CD4-positive, alpha-beta T cell treated with Interleukin-15 for 4 hours (primary cell): ENCODE data around the gene C15orf40.

Source experiments
- DNase-seq: peaks from one replicate; pipeline ENCODE4 v3.0.0-alpha.2; 2020; ENCODE audit warnings: low spot score

The C15orf40 gene

DNA sequence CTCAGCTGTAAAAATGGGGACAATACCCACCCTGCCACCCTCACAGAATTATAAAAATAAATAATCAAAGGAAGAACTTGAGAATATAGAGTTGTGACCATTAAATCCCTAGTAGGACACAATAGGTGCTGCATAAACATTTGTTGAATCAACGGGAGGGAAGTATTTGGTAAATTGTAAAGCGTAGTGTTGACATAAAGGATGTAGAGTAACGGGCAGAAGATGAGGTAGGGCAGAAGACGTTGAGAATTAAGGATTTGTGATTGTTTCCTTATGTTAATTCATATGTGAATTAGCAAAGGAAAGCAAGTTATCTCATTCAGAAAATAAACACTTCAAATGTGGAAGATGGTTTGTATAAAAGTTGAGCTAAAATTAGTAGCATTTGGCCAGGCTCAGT, 18.3 kb downstream of the C15orf40 start:
- DNase-seq: no peak

DNA sequence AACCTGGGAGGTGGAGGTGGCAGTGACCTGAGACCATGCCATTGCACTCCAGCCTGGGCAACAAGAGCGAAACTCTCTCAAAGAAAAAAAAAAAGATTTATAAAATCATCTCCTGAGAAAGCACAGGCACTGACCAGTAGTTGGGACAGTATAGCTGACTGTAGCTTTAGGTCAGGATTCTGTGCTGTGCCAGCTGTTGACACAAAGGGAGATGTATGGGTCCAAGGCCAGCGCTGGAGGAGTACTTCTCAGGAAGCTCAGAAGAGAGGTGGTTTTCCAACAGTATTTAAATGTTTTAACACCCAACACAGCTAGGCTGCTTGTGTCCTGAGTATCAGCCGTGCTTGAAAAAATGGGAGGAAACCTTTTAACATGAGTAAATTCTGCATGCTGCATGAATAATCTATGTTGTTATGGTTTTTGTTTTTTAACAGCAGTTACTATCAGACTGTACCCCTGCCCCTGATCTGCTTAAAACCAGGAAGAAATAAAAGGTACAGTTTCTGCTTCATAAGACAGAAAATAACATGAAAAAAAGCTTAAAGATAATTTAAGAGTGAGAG, 18.9 kb downstream of the C15orf40 start:
- DNase-seq: no peak

DNA sequence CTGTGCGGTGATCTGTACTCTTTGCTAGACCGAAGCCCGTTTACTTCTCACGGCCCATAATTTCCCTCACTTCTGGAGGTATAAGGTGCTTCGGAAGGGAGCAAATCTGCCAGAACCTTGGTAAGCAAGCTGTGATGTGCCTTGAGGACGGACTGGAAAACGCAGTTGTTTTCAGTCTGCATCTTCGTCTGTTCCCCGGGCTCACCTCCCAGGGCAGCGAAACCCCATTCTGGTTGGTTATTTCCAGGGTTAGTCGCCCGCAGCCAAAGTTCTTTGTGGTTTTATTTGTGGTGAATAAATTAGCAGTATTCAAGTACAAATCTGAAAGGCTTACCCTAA, 25.0 kb downstream of the C15orf40 start:
- DNase-seq: peak; percentile 4

DNA sequence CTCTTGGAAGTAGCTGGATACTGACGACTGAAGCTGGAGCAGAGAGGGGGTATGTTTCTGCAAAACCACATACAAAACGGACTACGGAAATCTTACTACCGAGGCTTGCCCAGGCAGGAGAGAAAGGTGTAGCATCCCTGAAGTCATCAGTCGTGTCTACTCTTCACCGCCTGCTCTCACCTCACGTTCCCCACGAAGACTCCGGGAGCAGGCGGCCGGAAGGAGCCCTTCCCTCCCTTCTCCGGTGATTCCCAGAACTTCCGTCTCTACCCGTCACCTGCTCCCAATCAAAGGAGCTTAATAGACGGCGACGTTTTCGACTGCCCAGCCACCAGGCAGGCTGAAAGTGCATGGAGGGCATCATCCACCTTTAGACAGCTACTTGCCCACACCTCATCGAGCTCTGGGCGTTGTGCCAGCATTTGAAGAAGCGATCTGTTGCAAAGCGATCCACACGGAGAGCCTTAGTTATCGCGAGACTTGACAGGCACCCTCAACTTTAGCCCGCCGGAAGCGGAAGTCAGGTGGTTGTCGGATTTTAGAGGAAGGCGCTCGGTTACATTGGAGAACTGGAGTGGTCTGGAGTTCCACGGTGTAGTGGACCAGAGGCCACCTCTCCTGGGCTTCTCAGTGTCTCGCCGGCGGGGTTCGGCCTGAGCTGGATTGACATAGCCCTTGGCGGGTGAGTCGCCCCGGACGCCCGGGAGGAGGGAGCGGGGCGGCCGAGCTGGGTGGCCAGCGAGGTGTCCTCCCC, 25.6 kb downstream of the C15orf40 start, which contains the start of gene RAMAC:
RAMAC (plus strand) TSS at position 523 of the 754 bp plus-strand sequence. CDS start 2,809 bp downstream, outside the sequence.
- peak; percentile 94 for DNase-seq

DNA sequence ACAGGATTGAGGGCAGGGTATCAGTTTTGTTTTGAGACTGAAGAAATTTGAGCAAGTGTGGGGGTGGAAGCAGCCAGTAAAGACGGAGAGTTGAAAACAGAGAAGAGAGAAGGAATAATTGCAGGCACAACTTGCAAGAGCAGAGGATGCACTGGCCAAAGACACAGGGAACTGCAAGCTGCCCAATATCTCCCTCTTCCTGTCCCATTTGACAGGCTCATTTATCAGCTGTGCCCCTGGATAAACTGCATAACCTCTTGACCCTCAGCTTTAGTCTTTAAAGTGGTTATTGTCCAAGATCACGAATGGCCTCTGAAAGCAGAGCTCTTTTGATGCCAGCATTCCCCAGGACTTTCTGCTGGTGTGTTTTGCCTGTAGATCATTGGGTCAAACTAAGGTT, 30.5 kb downstream of the C15orf40 start:
- DNase-seq: no peak

DNA sequence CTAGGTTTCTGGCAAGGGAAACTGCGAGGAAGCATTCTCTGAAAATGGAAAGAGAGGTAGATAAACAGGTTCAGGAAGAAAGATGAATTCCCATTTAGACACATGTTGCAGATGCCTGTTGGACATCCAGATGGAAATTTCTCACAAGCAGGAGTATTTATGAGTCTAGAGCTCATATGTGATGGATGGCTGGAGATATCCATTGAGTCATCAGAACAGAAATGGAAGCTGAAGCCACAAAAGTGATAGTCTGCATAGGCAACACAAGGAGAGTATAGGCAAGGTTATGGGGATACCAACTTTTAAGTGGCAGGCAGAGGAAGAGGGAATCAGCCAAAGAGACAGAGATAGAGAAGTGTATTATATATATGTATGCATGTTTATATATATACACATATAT, 31.7 kb downstream of the C15orf40 start:
- DNase-seq: no peak

DNA sequence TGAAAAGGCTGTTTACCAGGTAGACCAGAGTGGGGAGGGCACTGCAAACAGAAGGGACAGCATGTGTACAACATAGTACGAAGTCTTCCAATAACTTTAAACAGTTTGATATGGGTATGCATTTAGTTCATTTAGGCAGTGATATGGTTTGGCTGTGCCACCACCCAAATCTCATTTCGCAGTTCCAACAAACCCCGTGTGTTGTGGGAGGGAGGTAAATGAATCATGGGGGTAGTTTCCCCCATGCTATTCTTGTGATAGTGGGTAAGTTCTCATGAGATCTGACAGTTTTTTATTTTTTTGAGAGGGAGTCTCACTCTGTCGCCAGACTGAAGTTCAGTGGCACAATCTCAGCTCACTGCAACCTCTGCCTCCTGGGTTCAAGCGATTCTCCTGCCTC, 33.0 kb downstream of the C15orf40 start:
- no peak for DNase-seq

DNA sequence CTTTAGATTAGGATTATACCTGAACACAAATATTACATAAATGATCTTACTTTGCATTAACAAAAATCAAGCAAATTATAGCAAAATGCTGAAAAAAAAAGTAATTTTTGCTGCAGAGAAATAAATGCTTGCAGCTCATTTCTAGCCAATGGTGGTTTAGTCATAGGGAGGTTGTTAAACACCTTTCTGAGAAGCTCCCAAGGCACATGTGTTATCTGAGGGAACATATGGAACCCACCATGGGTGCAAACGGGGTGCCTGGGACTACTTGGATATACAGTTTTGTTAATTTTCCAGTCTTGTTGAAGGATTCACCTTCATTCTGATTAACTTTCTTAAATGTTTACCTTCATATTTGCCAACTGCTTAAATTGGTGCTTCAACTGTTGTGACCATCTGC, 34.4 kb downstream of the C15orf40 start:
- DNase-seq: no peak

DNA sequence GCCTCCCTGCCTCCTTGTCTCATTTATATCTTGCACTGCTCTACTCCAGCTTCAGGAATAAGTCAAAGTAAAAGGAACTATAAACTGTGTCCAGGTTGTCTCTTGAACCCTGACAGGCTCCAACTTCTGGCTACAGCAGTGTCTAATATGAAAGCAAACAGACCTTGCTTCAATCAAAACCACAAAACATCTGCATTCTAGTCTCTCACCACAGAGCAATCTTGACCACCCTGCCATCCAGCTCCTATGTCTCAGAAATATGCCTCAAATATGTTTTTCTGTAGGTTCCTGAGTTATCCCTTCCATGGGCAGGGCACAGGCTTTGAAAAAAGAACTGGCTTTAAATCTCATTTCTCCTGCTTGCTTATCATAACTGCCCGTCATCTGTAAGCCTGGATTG, 38.4 kb downstream of the C15orf40 start:
- DNase-seq: no peak

DNA sequence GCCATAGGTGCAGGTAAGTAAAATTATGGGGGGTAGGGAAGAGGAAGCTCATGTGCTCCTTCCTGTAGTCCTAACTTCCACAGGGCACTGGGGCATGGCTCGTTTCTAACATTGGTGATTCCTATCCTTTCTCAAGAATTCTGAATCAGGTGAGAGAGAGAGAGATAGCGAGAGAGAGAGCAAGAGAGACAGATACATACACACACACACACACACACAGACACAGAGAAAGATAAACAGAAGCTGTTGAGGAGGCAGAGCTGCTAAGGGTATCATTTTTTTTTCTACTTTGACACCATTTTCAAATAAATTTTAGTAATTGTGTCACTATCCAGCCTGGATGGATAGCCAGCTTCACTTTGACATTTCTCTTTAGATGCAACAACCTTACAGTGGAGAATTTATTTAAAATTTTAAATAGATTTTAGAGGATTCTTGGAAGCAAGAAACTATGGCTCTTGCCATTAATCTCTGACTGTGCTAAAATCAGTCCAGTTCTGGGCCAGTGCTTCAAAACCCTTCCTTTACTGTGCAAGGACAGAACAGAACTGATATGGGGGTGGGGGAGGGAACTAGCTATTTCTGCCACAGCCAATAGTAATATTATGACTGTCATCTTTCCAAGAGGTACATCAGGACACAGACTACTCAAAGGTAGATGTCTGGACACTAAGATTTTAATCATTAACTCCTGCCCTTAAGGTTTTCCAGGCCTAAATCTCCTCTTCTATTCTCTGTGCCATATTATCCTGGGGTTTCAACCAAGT, 40.0 kb downstream of the C15orf40 start:
- DNase-seq: no peak

DNA sequence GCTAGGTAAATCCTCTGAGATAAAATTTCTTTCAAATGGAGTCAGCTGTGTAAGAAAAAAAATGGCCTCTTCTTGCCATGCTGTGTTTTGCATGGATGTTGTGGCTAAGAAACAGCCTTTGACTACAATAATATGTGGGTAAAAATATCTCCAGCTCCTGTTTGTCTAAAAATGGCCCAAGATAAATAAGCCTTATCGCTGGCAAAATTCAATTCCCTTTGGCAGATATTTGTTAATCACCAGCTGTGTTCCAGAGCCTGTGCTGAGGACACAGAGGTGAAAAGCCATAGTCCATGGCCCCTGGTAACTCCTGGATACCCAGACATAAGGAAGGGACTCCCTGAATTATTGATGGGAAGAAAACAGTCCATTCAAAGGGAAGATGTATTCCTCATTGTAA, 40.7 kb downstream of the C15orf40 start:
- no peak for DNase-seq

DNA sequence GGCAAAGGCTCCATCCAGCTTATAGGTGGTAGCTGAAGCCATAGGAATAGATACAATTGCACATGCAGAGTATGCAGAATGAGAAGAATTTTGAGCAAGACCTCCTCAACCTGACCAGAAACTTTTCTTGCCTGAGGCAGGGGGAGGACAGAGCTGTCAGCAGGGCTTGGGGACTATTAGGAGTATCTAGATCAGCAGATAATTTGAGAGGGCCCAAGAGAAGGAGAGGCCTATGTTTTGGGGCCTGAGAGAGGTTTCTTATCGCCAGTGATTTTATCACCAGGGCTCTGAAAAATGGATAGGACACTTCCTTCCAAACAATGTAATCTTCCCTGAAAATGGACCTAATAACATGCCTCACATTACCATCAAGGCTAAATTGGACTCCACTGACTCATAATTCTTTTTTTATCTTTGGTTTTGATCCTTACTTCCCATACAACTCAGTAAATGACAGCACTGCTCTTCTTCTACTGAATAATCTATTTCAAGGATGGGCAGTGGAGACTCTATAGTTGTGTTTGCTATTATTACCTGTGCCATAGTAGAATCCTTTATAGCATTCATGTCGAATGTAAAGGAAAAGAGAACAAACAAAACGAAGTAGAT, 41.3 kb downstream of the C15orf40 start:
- no peak for DNase-seq

DNA sequence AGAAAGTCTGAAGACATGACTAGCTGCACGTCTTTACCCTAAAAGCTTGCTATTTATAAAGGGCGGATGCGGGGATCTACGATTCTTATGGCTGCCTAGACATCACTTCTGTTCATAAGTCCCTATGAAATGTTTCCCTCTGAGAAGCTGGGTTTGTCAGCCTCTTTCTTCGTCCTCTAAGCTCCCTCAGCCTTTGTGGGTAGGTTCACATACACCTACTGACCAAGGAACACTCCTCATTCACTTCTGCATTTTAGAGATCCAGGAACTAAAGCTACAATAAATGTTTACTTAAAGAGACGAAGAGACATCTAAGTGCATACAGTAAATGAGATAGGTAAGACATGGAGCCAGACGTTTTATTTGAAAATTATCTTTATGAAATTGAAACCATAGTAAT, 42.1 kb downstream of the C15orf40 start:
- DNase-seq: no peak

DNA sequence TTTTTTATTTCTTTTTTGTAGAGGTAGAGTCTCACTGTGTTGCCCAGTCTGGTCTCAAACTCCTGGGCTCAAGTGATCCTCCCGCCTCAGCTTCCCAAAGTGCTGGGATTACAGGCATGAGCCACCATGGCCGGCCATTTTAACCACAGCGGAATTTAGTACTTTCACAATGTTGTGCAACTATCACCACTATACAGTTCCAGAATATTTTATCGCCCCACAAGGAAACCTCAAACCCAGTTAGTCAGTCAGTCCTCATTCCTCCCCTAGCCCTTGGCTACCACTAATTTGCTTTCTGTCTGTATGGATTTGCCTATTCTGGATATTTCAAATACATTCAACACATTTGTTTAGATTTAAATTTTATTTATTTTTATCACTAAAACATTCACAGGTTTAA, 43.4 kb downstream of the C15orf40 start:
- DNase-seq: no peak

DNA sequence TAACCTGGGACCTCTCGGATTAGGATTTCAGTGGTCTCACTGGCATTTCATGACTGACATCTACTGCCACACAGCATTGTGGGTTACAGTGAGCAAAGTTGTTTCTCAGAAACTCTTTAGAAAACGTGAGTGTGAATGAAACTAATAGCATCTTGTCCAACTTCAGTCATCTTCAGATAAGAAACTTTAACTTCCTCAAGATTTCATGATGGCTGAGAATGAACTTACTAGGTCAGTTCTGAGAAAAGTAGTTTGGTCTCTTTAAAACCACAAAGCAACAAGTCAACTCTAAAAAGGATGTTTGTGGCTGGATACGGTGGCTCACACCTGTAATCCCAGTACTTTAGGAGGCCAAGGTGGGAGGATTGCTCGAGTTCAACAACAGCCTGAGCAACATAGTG, 44.8 kb downstream of the C15orf40 start:
- DNase-seq: no peak

DNA sequence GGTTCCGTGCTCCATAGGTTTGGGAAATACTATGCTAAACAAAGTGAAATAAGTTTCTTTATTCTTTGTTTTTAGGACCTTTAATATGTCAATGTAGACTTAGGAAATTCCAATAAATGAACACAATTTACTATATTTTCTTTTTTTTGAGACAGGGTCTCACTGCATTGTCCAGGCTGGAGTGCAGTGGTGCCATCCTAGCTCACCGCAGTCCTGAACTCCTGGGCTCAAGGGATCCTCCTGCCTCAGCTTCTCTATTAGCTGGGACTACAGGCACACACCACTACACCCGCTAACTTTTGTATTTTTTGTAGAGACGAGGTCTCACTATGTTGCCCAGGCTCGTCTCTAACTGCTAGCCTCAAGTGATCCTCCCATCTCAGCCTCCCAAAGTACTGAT, 46.5 kb downstream of the C15orf40 start:
- no peak for DNase-seq

DNA sequence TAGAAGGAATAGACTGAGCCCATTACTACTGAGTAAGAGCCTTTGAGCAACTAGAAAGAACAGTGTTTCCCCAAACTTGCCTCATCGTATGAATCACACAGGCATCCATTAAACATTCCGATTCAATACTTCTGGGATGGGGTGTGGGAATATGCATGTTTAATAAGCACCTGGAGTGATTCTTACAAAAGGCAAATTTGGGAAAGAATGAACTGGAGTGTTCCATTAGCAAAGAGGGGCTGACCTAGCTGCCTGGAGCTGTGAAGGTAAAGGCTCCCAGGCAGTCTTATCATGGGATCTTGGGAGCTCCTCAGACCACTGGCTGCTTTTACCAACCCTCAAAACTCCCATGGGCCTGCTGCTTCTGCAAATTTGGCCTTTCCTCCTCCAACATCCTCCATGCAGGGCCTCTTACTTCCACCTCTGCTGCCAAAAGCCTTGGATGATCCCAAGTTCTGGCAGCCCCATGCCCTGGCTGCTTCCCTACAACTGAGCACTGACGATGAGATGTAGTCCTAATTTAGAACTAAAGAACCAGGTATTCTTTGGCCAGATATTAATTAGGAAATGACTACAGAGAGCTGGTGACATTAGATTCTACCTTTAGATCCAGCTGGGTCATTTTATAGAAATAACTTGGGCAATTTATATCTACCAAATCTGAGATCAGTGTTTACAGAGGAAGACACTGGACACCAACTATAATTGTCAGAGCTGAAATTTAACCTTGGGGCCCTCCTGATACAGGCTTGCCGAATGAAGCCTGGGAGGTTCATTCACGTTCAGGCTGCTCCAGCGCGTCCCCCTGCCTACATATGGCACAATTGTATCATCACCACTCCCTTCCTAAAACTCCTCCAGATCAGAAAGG, 47.7 kb downstream of the C15orf40 start:
- no peak for DNase-seq

DNA sequence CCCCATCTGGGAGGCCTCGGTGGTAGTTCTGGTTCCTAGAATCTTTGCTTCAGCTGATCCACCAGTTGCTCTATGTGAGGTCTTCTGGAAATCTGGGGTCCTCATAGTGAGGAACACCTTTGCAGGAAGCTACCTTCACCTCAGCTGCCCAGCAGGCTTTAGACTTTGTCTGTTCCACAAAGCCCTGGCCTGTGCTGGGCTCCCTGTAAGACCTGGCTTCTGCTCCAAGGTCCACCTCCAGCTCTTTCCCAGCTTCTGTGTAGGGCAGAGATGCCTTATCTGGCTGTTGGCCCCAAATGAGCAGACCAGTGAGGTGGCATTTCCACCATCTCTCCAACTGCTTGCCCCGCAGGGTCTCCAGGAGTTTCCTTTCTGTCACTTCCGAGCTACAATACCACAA, 50.7 kb downstream of the C15orf40 start:
- no peak for DNase-seq

DNA sequence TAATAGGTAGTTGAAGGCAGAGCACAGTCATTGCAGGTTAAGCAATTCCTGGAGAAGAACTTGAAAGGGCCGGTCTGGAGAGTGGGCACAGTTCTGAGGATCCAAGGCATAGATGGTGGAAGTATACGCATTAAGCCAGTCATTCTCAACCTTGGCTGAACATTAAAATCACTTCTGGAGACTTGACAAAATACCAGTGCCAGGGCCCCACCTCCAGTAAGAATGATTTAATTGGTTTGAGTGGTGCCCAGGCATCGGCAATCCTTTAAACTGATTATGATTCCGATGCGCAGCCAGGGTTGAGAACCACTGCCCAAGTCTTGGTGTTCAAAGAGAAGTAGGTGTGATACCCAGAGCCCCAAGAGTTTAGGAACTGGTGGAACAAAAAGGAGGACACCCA, 52.0 kb downstream of the C15orf40 start:
- no peak for DNase-seq

DNA sequence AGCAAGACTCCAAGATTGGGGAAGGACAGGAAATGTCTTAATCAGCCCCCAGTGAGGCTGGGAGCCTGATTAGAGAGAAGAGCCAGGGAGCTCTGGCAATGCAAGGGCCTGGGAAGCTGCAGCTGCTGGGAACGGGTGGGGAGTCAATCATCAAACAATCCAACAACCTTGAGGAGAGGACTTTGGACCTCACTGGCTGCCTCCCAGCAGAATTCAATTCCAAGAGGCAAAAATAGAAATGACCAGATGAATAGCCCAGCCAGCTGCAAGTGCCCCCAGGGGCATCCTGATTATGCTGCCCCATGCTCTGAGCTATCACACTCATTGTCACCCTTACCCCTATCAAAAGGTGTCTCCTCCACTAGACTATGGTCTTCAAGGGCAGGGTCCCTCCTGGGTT, 52.8 kb downstream of the C15orf40 start:
- no peak for DNase-seq

DNA sequence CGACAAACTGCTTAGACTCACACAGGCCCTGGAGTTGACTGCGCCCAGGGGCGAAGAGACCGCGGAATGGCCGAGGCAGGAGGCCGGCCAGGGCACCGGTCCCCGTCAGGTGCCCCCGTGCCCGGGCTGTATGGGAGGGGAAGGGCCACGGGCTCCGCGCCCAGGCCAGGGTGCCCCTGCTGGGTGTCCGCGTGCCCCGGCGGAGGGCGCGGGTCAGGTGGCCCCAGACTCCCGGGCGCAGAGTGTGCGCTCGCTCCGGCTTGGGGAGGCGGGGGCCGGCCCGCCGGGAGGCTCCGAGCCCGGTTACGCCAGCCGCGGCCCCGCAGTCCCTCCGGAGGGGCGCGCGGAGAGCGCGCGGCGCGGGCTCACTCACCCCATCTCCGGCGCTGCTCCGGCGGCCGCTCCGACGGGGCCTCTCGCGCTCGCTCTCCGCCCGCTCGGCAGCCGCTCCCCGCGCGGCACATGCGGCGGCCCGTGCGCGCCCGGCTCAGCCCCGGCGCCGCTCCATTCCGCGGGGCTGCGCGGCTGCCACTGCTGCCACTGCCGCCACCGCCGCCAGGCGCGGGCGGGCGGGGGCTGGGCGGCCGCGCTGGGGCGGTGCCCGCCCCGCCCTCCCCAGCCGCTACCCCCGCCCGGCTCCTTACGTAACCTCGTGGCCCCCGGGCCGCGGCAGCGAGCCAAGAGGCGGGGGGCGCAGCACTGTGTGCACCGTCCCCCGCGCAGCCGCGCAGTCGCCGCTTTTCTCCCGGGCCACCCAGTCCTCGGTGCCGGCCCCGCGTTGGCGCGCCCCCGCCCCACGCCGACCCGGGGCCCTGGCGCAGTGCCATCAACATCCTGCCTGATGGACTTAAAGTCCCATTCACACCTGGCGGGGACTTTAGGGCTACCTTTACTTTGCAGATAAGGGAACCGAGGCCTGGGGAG, 59.0 kb downstream of the C15orf40 start, which contains the start of gene HOMER2:
HOMER2 (minus strand) TSS at position 563 of the 924 bp plus-strand sequence; CDS start at position 378, 185 bp downstream.
- no peak for DNase-seq
